ENCODE measurements around the gene MB21D2.

DNA sequence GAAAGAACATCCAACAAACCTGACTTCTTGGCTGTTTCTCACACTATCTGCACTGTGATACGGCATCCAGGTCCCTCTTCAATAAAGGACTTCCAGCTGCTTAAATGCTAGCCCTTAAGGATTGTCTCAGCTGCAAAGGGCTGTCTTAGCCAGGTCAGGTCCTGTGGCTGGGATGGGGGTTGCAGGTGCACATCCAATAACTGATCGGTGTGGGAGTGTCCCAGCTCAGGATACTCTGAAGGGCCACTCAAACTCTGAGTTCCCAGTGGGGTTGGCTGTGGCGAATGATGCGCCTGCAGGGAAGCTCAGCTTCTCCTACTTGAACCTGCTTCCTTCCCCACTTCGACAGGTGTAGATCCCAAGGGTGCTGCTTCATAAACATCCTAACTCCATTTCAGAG is 115.7 kb downstream of the MB21D2 start:
- TF ChIP-seq, protein P1, sequence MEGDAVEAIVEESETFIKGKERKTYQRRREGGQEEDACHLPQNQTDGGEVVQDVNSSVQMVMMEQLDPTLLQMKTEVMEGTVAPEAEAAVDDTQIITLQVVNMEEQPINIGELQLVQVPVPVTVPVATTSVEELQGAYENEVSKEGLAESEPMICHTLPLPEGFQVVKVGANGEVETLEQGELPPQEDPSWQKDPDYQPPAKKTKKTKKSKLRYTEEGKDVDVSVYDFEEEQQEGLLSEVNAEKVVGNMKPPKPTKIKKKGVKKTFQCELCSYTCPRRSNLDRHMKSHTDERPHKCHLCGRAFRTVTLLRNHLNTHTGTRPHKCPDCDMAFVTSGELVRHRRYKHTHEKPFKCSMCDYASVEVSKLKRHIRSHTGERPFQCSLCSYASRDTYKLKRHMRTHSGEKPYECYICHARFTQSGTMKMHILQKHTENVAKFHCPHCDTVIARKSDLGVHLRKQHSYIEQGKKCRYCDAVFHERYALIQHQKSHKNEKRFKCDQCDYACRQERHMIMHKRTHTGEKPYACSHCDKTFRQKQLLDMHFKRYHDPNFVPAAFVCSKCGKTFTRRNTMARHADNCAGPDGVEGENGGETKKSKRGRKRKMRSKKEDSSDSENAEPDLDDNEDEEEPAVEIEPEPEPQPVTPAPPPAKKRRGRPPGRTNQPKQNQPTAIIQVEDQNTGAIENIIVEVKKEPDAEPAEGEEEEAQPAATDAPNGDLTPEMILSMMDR (IDR thresholded peaks at IDR 0.05): no peak
- no peak for TF ChIP-seq POLR2A (IDR thresholded peaks at IDR 0.05)
